Heart right ventricle (tissue), 16 donors: Measurements from ENCODE around the gene COPS7A. TPM values are rescaled to one million over a fixed set of nuclear protein-coding genes. Genes with fewer than 3 reads are reported as not detected.

ENCODE experiments used
- ATAC-seq, 8 donors: fragments of 200-7000 bp; cut with Tn5 transposase; one replicate each; pipeline ENCODE4 v1.9.1; 2020; ENCODE audit warnings: mild to moderate bottlenecking in 8 of 8, moderate library complexity in 8 of 8, moderate number of reproducible peaks in 1 of 8
- DNase-seq, 2 donors: peaks; one replicate each; pipeline ENCODE4 v3.0.0-alpha.2; 2020
- H3K27ac ChIP-seq, 10 donors: fragments of 200-600 bp; sonication (generic) in 2 of 10; one replicate each; pipeline versions ENCODE4 v1.5.0 to v1.8.0; 2020 to 2022; ENCODE audit warnings: mild to moderate bottlenecking in 3 of 10
- H3K27me3 ChIP-seq, 7 donors: fragments of 200-600 bp; one replicate each; pipeline ENCODE4 v1.8.0; 2021 to 2022; ENCODE audit warnings: mild to moderate bottlenecking in 2 of 7
- H3K36me3 ChIP-seq, 9 donors: fragments of 200-600 bp; sonication (generic) in 1 of 9; one replicate each; pipeline versions ENCODE4 v1.5.0 to v1.8.0; 2020 to 2022; ENCODE audit warnings: mild to moderate bottlenecking in 2 of 9
- H3K4me1 ChIP-seq, 9 donors: fragments of 200-600 bp; sonication (generic) in 1 of 9; one replicate each; pipeline versions ENCODE4 v1.5.0 to v1.8.0; 2020 to 2022; ENCODE audit warnings: mild to moderate bottlenecking in 4 of 9
- H3K4me3 ChIP-seq, 10 donors: fragments of 200-600 bp; sonication (generic) in 2 of 10; one replicate each; pipeline versions ENCODE4 v1.5.0 to v1.8.0; 2020 to 2022; ENCODE audit warnings: mild to moderate bottlenecking in 7 of 10, moderate library complexity in 2 of 10
- H3K9me3 ChIP-seq, 11 donors: fragments of 200-600 bp in 10 of 11; sonication (generic) in 2 of 11; one replicate each; pipeline versions ENCODE4 v1.5.0 to v1.8.0; 2013 to 2022; ENCODE audit warnings: mild to moderate bottlenecking in 2 of 11, control low read depth in 1 of 11, moderate library complexity in 1 of 11
- WGBS, 2 donors: extraction: QIAGEN DNeasy Blood & Tissue Kit; methylation state at CpG; one replicate each; pipeline ENCODE4 v1.1.7; 2013; ENCODE audit warnings: inconsistent platforms in 1 of 2; 5-methylcytosine and 5-hydroxymethylcytosine counted together
- intact Hi-C, 10 donors: fragments of 100-400 bp; cut with DNase I; formaldehyde crosslinking; loops; one replicate each; pipeline versions ENCODE4 v1.11.1 to v1.14.2; 2022
- polyA plus RNA-seq, 2 donors: library from polyadenylated mRNA; stranded (reverse); fragments of 200-250 nt; gene quantifications; one replicate each; pipeline ENCODE4 v1.2.3, GENCODE V29; 2013
- total RNA-seq, 10 donors: library from RNA; stranded (reverse); fragmentation: NEBNext Ultra II Directional in 3 of 10; extraction: Animal tissue kit (Norgen Biotek cat#: 25700) in 3 of 10; gene quantifications; one replicate each; pipeline versions ENCODE4 v1.2.1 to v1.2.4, GENCODE V29; 2021 to 2023
- TF ChIP-seq, protein P1 (sequence below), 9 donors: fragments of 200-600 bp; sonication (generic) in 2 of 9; IDR thresholded peaks; one replicate each; pipeline versions ENCODE4 v1.5.0 to v1.8.0; 2021 to 2022; ENCODE audit warnings: antibody characterized with exemption in 9 of 9, mild to moderate bottlenecking in 5 of 9, moderate library complexity in 1 of 9
- donor health status: Arrhythmogenic right ventricular cardiomyopathy.
- donor health status: ischemic (EF 13 %, LVEDD 7.1; RV severe dilation, severe dysfunction).
- donor health status: healthy with polysubstance abuse.
- donor health status: DM: no; HTN: yes; CAD: no.
- donor health status: DM: no; HTN: no; CAD: no.
- donor health status: ischemic (EF 25% LVEDD 6.9; RV normal size, moderate dysfunction).
- donor health status: ischemic (EF 25% LVEDD 5.7; RV mildly dilated, moderate dysfunction).
- donor health status: healthy.
- donor health status: DM: yes; HTN: yes; CAD: no.
- donor health status: Ischemic cardiomyopathy.
- donor health status: ischemic (EF 35%, LVEDD 5.7; RV mildly dilated, moderate dysfunction).
- donor health status: nonischemic (EF 11% LVEDD 7.7; RV severe dilation, severe dysfunction).
- donor health status: DM: yes; HTN: yes; CAD: no.
- donor health status: PGD.
- donor health status: ischemic (EF 29% LVEDD 5.4; RV normal size, mild dysfunction).
- donor health status: nonischemic (EF 23%, LVEDD 6.1; RV moderate dilation, normal function).

The COPS7A gene
- total and polyA plus RNA-seq, 12 donors, result 31.1 to 91.5 (median 77.9) TPM

DNA sequence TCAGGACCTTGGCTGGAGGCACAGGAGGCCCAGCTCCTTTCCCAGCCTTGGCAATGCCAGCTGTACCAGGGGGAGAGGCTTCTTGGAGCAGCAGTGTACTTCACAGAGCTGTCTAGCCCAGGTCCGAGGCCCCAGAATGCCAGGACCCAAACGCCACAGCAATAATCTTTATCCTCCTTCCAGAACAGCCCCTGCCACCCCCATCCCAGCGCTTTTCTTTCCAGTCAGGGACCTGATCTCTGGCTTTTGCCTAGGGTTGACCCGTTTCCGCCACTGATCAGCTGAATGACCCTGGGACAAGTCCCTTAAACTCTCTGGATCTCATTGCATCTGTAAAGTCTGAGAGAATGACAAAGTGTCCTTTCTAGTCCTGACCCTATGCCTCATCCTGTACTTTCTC, 53.5 kb downstream of the COPS7A start:
- H3K27ac ChIP-seq, result peak overlapping the region in 4 of 10 donors; percentile 49 to 70 (median 61)
- H3K9me3 ChIP-seq, result no peaks in the 10 kb centered on the region
- ATAC-seq (no peak), DNase-seq (no peak)
- TF ChIP-seq, protein P1, sequence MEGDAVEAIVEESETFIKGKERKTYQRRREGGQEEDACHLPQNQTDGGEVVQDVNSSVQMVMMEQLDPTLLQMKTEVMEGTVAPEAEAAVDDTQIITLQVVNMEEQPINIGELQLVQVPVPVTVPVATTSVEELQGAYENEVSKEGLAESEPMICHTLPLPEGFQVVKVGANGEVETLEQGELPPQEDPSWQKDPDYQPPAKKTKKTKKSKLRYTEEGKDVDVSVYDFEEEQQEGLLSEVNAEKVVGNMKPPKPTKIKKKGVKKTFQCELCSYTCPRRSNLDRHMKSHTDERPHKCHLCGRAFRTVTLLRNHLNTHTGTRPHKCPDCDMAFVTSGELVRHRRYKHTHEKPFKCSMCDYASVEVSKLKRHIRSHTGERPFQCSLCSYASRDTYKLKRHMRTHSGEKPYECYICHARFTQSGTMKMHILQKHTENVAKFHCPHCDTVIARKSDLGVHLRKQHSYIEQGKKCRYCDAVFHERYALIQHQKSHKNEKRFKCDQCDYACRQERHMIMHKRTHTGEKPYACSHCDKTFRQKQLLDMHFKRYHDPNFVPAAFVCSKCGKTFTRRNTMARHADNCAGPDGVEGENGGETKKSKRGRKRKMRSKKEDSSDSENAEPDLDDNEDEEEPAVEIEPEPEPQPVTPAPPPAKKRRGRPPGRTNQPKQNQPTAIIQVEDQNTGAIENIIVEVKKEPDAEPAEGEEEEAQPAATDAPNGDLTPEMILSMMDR (IDR thresholded peaks at IDR 0.05), result no peak
- H3K27me3 ChIP-seq, result peaks cover 0 to 53% (median 8%) of the 10 kb centered on the region in 7 donors
- WGBS, 2 donors, result 95% methylated on average over 5 of the region's 5 CpGs
- peak overlapping the region in 1 of 10 donors; percentile 47 for H3K4me3 ChIP-seq
- intact Hi-C loops, result loop anchor here in 8 of 10 donors (5.0 kb wide), 5 partner anchors 40 to 160 kb away; partner anchors contain the start of genes GPR162 (in 1 of the 8) and P3H3 (in 1 of the 8)
- H3K36me3 ChIP-seq, result peaks cover 0 to 9% (median 0%) of the 10 kb centered on the region in 9 donors
- peaks cover 0 to 30% (median 21%) of the 10 kb centered on the region in 9 donors for H3K4me1 ChIP-seq

DNA sequence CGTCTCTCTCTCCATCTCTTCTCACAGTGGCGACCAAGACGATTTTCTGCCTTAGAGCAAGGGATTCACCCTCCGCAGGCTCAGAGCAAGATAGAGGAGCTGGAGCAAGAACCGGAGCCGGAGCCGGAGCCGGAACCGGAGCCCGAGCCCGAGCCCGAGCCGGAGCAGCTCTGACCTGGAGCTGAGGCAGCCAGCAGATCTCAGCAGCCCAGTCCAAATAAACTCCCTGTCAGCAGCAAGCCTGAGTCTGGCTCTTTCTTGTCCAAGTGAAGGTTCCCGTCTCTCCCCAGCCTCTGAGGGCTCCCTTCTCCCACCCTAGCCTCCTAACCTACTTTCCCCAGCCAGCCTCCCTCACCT, 54.3 kb downstream of the COPS7A start:
- Histone ChIP-seq H3K36me3 (peaks cover 0 to 9% (median 0%) of the 10 kb centered on the region in 9 donors), H3K9me3 (no peaks in the 10 kb centered on the region), H3K4me3 (peak overlapping the region in 9 of 10 donors; percentile 35 to 60 (median 43)), H3K4me1 (peaks cover 0 to 27% (median 19%) of the 10 kb centered on the region in 9 donors), H3K27me3 (peaks cover 0 to 47% (median 8%) of the 10 kb centered on the region in 7 donors), H3K27ac (peak overlapping the region in 9 of 10 donors; percentile 49 to 73 (median 62))
- DNase-seq (peak in 1 of 2 donors; percentile 33), ATAC-seq (peak; percentile 16 to 71 (median 54))
- intact Hi-C loops, result loop anchor here in 8 of 10 donors (2.0 to 5.0 kb wide), 7 partner anchors 25 to 161 kb away; partner anchors contain the start of genes GPR162 (in 1 of the 8), MLF2 (in 1 of the 8) and P3H3 (in 1 of the 8)
- WGBS, 2 donors, result 19 to 27% methylated on average over 14 of the region's 14 CpGs
- TF ChIP-seq, protein P1 (IDR thresholded peaks at IDR 0.05), result no peak

DNA sequence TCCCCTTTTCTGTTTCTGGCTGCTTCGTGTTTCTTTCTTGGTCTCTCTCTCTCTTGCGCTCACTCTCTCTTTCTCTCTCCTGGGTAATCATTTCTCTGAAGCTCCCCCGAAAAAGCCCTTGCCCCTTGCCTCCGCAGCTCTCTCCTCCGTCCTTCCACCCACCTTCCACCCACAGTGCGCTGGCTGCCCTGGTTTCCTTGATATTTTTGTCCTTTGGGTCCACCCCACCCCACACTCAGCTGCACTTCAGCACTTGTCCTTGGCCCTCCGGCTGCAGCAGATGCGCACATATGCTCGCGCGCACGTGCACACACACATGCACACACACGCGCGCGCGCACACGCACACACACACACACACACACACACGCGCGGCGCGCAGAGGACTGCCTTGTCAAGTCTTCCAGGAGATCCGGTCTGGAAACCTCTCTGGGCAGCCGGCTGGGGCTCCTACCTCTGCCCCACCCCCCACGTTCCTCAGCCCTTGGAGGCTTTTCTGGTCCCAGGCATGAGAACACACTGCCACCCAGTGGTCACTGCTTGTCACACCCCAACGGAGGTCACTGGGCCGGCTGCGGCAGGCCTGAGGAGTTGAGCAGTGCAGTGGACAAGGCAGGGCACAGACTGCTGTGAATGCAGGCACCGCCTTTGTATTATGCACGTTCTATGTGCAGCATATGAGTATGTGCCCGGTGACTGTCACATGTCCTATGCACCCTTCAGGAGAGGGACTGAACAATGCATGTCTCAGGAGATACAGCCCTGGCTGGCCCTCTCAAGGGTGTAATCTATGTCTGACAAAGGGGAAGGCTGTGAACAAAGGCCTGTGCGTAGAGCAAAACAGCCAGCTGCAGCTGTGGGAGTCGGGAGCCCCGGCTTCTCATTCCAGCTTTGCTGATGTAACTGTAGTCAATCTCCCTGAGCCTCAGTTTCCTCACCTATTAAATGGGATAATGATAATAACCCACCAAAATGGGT, 55.0 kb downstream of the COPS7A start:
- Histone ChIP-seq H3K36me3 (peaks cover 0 to 9% (median 0%) of the 10 kb centered on the region in 9 donors), H3K4me1 (peaks cover 0 to 30% (median 15%) of the 10 kb centered on the region in 9 donors), H3K4me3 (peak overlapping the region in 9 of 10 donors; percentile 35 to 60 (median 43)), H3K9me3 (no peaks in the 10 kb centered on the region), H3K27me3 (peaks cover 0 to 40% (median 4%) of the 10 kb centered on the region in 7 donors), H3K27ac (peak overlapping the region in 9 of 10 donors; percentile 49 to 73 (median 62))
- TF ChIP-seq, protein P1 (IDR thresholded peaks at IDR 0.05), result peak in 8 of 9 donors; percentile 92 to 97 (median 96)
- intact Hi-C loops, result loop anchor here in 9 of 10 donors (1.0 to 5.0 kb wide), 10 partner anchors 25 to 162 kb away; partner anchors contain the start of genes MLF2 (in 5 of the 9), GPR162 (in 1 of the 9) and P3H3 (in 1 of the 9)
- ATAC-seq (peak; percentile 94 to 97 (median 96)), DNase-seq (peak; percentile 92 to 97)
- 3 to 4% methylated on average over 28 to 35 of the region's 35 CpGs for WGBS, 2 donors
